ENCODE results near the gene PLAU. TPM values are rescaled to one million over a fixed set of nuclear protein-coding genes. Genes with fewer than 3 reads are reported as not detected.
A peak's percentile ranks its signal among the peaks of the same experiment; 100 is the strongest.

The PLAU gene
- total and polyA plus RNA-seq, 10 of the 15 experiments (the other 5 are each of a cell fraction or from before 2014, with no cell fraction given): 2.5 to 20.9 (median 11.5) TPM

DNA sequence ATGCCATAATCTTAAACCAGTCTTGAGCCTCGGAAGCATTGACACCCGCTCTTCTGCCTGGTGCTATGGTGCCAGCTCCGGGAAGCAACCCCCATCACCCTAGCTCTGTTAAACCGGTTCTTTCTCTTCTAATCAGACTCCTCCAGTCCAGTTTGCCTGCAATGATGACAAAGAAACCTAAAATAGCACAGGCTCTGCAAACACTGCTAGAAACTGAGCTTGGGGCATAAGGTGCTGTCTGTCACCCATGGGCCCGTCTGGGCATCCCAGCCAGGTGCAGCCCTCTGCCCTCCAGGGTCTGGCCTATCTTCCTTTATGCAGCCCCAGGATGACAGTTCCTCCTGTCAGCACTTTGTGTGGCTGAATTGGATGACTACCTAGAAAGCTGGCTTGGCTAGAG lies 22.4 kb upstream of the PLAU start:
- DNase-seq (ENCODE audit: low read depth, low spot score): no peak
- Histone ChIP-seq H3K9me3 (replicated peaks; ENCODE audit: control insufficient read depth, insufficient read depth, low read length) (no peaks in the 10 kb centered on the region), H3K27ac (ENCODE audit: control insufficient read depth, insufficient read depth) (no peak overlapping the region), H3K79me2 (ENCODE audit: control insufficient read depth, insufficient read depth, low read length) (no peaks in the 10 kb centered on the region), H3K4me2 (ENCODE audit: control insufficient read depth, insufficient read depth) (no peak overlapping the region), H4K20me1 (ENCODE audit: control insufficient read depth, insufficient read depth) (no peaks in the 10 kb centered on the region), H3K4me3 (no peak overlapping the region), H3K9ac (ENCODE audit: control insufficient read depth, insufficient read depth, low read length) (no peak overlapping the region), H3K4me1 (ENCODE audit: control insufficient read depth, insufficient read depth, low read length) (peaks cover 6% of the 10 kb centered on the region), H2AFZ (ENCODE audit: control insufficient read depth, low read depth, low read length) (no peak overlapping the region), H3K27me3 (replicated peaks in 1 of 2; ENCODE audit: control insufficient read depth in 2 of 2, insufficient read depth in 2 of 2, low read length in 1 of 2) (no peaks in the 10 kb centered on the region), H3K36me3 (ENCODE audit: control insufficient read depth in 2 of 2, insufficient read depth in 2 of 2, low read length in 1 of 2) (no peaks in the 10 kb centered on the region)
- TF ChIP-seq TBL1XR1 (IDR thresholded peaks at IDR 0.05; ENCODE audit: low read depth, low read length) (no peak), IKZF1 (conservative IDR thresholded peaks at IDR 0.05) (no peak), SUPT20H (IDR thresholded peaks at IDR 0.05; ENCODE audit: borderline replicate concordance, control insufficient read depth, low read depth, low read length) (no peak), EED (IDR thresholded peaks at IDR 0.05; ENCODE audit: low read depth) (no peak), NR2C2 (IDR thresholded peaks at IDR 0.05; ENCODE audit: borderline replicate concordance, control insufficient read depth, insufficient read length, low read depth) (no peak), KAT2A (conservative IDR thresholded peaks at IDR 0.05; ENCODE audit: control insufficient read depth, low read depth, low read length) (no peak), IKZF2 (IDR thresholded peaks at IDR 0.05) (no peak), ZSCAN29 (IDR thresholded peaks at IDR 0.05) (no peak), CEBPB (IDR thresholded peaks at IDR 0.05; ENCODE audit: borderline replicate concordance in 1 of 2, low read depth in 2 of 2, low read length in 2 of 2) (no peak), NFYA (IDR thresholded peaks at IDR 0.05; ENCODE audit: borderline replicate concordance, low read depth, low read length) (no peak), POLR2AphosphoS5 (IDR thresholded peaks at IDR 0.05; ENCODE audit: low read length) (no peak), EZH2 (IDR thresholded peaks at IDR 0.05; ENCODE audit: borderline replicate concordance, control insufficient read depth, low read depth, low read length) (no peak)
- TF ChIP-seq, protein P1, sequence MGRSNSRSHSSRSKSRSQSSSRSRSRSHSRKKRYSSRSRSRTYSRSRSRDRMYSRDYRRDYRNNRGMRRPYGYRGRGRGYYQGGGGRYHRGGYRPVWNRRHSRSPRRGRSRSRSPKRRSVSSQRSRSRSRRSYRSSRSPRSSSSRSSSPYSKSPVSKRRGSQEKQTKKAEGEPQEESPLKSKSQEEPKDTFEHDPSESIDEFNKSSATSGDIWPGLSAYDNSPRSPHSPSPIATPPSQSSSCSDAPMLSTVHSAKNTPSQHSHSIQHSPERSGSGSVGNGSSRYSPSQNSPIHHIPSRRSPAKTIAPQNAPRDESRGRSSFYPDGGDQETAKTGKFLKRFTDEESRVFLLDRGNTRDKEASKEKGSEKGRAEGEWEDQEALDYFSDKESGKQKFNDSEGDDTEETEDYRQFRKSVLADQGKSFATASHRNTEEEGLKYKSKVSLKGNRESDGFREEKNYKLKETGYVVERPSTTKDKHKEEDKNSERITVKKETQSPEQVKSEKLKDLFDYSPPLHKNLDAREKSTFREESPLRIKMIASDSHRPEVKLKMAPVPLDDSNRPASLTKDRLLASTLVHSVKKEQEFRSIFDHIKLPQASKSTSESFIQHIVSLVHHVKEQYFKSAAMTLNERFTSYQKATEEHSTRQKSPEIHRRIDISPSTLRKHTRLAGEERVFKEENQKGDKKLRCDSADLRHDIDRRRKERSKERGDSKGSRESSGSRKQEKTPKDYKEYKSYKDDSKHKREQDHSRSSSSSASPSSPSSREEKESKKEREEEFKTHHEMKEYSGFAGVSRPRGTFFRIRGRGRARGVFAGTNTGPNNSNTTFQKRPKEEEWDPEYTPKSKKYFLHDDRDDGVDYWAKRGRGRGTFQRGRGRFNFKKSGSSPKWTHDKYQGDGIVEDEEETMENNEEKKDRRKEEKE (IDR thresholded peaks at IDR 0.05): no peak
- TF ChIP-seq, protein P2, sequence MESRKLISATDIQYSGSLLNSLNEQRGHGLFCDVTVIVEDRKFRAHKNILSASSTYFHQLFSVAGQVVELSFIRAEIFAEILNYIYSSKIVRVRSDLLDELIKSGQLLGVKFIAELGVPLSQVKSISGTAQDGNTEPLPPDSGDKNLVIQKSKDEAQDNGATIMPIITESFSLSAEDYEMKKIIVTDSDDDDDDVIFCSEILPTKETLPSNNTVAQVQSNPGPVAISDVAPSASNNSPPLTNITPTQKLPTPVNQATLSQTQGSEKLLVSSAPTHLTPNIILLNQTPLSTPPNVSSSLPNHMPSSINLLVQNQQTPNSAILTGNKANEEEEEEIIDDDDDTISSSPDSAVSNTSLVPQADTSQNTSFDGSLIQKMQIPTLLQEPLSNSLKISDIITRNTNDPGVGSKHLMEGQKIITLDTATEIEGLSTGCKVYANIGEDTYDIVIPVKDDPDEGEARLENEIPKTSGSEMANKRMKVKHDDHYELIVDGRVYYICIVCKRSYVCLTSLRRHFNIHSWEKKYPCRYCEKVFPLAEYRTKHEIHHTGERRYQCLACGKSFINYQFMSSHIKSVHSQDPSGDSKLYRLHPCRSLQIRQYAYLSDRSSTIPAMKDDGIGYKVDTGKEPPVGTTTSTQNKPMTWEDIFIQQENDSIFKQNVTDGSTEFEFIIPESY (IDR thresholded peaks at IDR 0.05): no peak
- TF ChIP-seq, protein P3, sequence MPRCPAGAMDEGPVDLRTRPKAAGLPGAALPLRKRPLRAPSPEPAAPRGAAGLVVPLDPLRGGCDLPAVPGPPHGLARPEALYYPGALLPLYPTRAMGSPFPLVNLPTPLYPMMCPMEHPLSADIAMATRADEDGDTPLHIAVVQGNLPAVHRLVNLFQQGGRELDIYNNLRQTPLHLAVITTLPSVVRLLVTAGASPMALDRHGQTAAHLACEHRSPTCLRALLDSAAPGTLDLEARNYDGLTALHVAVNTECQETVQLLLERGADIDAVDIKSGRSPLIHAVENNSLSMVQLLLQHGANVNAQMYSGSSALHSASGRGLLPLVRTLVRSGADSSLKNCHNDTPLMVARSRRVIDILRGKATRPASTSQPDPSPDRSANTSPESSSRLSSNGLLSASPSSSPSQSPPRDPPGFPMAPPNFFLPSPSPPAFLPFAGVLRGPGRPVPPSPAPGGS (IDR thresholded peaks at IDR 0.05; ENCODE audit: borderline replicate concordance, insufficient read depth, low read depth, low read length, poor library complexity, severe bottlenecking): no peak
- in situ Hi-C loops (cut with MboI) (loop anchor here (10.0 to 25.0 kb wide), 3 partner anchors 199 to 1346 kb away; partner anchors contain the start of gene COMTD1), intact Hi-C loops (cut with micrococcal nuclease; ENCODE audit: unreplicated experiment) (loop anchor here (5.0 kb wide), 2 partner anchors 344 to 1344 kb away; no protein-coding TSS in a partner anchor)
- peak; percentile 22 for ATAC-seq
- CTCF ChIA-PET: interaction anchor here (0.8 to 19.8 kb wide), 20 partner anchors 8 to 346 kb away, joined by 3 to 930 read pairs (median 10); partner anchors contain the start of gene PLAU
- 74% methylated on average over 5 of the region's 5 CpGs for WGBS (ENCODE audit: insufficient coverage, insufficient replicate concordance, low lambda C conversion rate, missing lambda C conversion rate)
- POLR2A ChIA-PET: interaction anchor here (0.5 to 6.9 kb wide), 16 partner anchors 11 to 191 kb away, joined by 3 to 32 read pairs (median 3); partner anchors contain the start of gene PLAU
- RAD21 ChIA-PET (ENCODE audit: unreplicated experiment): interaction anchor here (0.7 to 21.4 kb wide), 28 partner anchors 9 to 1347 kb away, joined by 3 to 616 read pairs (median 5); partner anchors contain the start of genes COMTD1 and PLAU
- no peak for FAIRE-seq
- SMC1A ChIA-PET (ENCODE audit: uncharacterized antibody, unreplicated experiment): interaction anchor here (0.6 to 27.4 kb wide), 24 partner anchors 9 to 355 kb away, joined by 3 to 1048 read pairs (median 8); partner anchors contain the start of gene PLAU
- no TSS peak for BruUV-seq (replicated peaks)

All from GM12878 (cell line).